Amniotic epithelial cell (primary cell): ENCODE results near the gene ACSM3.
"Not testable (repeated sequence)": the region's sequence is repeated elsewhere in the genome, so short reads cannot be mapped to it uniquely, and the experiment has no call there.

Experiments
- DNase-seq: peaks from one replicate; pipeline ENCODE4 v3.0.0-alpha.2; 2010; ENCODE audit warnings: low read depth

Gene ACSM3, protein sequence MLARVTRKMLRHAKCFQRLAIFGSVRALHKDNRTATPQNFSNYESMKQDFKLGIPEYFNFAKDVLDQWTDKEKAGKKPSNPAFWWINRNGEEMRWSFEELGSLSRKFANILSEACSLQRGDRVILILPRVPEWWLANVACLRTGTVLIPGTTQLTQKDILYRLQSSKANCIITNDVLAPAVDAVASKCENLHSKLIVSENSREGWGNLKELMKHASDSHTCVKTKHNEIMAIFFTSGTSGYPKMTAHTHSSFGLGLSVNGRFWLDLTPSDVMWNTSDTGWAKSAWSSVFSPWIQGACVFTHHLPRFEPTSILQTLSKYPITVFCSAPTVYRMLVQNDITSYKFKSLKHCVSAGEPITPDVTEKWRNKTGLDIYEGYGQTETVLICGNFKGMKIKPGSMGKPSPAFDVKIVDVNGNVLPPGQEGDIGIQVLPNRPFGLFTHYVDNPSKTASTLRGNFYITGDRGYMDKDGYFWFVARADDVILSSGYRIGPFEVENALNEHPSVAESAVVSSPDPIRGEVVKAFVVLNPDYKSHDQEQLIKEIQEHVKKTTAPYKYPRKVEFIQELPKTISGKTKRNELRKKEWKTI

DNA sequence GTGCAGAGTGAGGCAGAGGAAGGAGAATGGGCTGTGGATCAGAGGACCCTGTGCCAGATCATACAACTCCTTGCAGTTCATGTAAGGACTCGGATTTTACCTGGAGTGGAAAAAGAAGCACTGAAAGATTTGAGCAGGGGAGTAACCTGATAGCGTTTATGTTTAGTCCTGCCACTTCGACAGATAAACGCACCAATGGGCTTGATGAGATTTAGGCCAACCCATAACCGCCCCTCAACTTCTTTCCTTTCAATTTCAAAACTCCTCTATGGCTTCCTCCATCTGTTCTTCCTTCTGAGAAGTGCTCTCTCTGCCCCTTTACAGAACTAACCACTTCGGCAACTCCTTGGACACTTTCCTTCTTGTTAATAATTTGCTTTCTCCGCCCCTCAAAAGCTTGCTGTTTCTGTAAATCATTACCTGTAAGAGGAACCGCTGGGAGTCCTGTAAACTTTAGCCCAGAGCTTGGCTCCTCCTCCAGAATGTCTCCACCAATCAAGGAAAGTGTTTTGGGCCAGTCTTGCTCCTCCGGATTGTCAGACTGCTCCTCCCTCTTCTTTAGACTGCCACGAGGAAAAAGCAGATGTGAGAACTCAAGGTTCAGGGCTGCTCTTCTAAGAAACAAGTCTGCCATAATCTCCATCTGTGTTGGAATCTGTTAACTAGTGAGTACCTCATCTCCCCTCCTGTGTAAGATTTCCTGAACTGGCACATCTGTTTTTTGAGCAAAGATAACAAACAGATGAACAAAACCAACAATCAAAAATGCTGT, at the start of gene ACSM3:
Gene ACSM3, plus strand, starts transcription at position 554 of the 772 bp plus-strand sequence. CDS start 6,021 bp downstream, outside the sequence.
- DNase-seq: peak; percentile 76

DNA sequence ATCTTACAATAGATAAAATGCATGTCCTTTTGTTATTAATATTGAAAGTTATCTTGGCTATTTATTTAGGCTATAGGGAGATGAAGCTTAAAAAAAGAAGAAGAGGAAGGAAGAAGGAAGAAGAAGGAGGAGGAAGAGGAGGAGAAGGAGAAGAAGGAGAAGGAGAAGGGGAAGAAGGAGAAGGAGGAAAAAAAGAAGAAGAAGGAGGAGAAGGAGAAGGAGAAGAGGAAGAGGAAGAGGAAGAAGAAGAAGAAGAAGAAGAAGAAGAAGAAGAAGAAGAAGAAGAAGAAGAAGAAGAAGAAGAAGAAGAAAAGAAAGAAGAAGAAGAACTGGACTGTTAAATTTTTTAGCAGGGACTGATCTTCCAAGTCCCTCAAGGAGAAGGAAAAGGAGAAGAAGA, 46.1 kb upstream of the ACSM3 start:
- not testable (repeated sequence) for DNase-seq

DNA sequence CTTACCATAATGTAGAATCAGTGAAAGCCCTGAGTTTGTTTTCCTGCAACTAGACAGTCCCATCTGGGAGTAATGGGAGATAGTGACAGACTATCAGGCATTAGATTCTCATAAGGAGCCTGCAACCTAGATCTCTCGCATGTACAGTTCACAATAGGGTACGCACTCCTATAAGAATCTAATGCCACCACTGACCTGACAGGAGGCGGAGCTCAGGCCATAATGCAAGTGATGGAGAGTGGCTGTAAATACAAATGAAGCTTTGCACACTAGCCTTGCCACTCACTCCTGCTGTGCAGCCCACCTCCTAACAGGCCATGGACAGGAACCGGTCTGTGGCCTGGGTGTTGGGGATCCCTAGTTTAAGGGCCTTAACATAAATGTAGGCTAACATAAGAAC, 43.6 kb upstream of the ACSM3 start:
- DNase-seq: no peak

DNA sequence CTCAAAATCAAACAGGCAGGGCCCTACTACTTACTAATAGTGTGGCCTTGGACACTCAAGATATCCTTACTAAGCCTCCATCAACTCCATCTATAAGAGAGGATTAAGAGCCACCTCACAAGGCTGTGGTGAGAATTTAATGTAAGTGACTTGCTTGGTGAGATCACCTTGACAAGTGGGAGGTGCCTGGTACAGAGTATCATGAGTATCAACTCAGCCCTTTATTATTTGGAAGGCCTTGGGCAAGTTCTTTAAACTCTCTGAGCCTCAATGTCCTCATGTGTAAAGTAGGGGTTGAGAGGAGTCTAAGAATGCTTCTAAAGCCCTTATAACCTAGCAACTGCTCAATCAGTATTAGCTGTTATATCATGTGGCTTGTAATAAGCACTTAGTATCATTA, 37.2 kb upstream of the ACSM3 start:
- no peak for DNase-seq

DNA sequence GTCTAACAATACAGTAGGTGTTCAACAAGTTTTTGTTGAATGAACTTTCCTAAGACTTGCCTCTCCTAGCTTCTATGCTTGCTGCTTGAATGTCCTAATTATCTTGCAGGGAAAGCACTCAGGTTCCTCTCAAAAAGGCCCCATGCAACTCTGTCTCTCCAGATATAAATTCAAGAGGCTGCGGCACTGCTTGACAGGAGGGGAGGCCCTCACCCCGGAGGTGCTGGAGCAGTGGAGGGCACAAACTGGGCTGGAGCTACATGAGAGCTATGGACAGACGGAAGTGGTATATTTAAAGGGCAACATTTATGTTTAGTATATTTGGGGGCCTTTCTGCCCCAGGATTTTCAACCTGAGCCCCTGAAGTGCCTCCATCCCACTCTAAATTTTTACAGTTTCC, 36.6 kb upstream of the ACSM3 start:
- DNase-seq: no peak

DNA sequence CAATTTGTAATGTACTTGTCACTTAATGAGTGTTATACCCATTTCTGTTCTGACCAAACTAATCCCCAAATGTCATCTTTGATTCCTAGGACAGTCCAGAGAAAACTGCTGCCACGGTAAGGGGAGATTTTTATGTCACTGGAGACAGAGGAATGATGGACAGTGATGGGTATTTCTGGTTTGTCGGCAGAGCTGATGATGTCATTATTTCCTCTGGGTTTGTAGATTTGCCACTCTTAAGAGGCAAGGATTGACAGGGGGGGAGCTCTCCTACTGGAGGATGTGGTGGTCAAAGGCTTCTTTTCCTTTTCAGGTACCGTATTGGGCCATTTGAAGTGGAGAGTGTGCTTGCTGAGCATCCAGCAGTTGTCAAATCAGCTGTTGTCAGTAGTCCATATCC, 34.7 kb upstream of the ACSM3 start:
- DNase-seq: no peak

DNA sequence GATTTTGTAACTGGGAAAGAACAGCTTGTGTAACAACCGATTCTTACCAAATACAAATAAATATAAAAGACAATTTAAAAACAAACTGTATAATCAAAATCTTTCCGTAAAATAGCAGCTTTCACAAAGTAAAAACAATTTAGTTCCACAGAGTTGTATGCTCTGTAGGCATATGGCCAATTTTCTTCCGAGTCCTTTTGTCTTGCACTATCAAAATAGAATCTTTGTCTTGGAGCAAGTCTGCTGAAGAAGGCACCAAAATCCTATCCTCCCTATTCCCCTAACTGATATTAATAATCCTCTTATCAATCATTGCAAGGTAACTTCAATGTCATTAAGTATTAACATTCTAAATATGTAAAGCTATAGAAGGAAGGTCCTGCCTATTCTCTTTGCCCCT, 29.8 kb upstream of the ACSM3 start:
- no peak for DNase-seq

DNA sequence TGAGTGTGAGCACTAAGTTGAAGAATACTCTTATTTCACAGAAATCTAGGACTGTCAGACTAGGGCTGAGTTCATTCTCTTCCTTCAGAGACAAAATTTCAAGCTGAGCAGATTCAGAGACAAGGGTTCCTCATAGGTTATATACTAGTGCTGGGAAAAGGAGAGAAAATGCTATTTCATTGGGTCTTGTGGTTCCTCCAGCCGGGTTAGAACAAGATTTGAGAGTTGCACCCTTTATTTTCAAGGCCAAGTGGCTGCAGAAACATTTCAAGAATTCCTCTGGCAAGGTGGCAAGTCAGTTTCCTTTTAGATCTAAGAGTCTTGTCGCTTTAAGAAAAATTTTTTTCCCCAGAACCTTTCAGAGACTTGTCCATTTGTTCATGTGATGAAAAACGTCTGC, 29.0 kb upstream of the ACSM3 start:
- DNase-seq: no peak

DNA sequence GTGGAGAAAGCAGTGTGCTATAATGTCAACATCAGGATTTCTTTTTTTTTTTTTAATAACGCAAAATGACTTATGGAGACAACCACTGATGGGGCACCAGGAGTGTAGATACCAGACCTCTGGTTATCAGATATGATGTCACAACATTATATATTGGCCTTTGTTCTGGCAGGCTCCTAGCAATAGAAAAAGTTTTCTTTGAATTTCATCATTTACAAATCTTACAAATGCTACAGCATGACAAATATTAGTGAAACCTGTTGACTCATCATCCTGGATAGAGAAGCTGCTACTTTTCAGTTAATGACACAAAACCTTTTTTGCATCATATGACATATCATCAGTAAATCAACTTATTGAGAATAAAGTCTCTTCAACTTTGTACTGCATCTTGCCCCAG, 28.3 kb upstream of the ACSM3 start:
- peak; percentile 32 for DNase-seq

DNA sequence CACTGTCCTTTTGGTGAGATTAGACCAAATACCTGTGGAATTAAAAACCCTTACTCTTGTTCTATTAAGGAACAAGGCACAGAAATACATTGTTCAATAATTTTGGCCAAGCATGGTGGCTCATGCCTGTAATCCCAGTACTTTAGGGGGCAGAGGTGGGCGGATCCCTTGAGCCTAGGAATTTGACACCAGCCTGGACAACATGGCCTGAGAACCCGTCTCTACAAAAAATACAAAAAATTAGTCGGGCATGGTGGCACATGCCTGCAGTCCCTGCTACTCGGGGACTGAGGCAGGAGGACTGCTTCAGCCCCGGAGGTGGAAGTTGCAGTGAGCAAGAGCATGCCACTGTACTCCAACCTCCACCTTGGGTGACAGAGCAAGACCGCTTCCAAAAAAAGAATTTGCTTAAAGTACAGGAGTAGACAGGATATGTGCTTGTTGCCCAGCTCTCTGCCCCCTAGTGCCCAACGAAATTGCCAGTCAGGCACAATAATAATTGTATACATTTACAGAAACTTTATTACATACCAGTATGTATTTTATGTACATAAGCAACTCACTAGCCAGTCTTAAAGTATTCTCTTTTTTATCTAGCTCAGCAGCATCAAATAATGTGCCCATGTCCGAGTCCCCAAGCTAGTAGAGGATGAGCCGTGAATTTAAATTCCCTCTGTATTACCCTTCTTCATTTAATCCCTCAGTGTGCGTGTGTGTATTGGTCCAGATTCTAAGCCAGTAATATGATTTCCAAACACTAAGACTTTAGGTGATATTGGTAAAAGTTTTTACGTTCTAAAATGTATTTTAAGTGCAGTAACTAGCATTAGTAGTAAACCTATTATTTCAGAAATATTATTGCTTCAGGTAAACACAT, 23.6 kb upstream of the ACSM3 start:
- peak; percentile 1 for DNase-seq

DNA sequence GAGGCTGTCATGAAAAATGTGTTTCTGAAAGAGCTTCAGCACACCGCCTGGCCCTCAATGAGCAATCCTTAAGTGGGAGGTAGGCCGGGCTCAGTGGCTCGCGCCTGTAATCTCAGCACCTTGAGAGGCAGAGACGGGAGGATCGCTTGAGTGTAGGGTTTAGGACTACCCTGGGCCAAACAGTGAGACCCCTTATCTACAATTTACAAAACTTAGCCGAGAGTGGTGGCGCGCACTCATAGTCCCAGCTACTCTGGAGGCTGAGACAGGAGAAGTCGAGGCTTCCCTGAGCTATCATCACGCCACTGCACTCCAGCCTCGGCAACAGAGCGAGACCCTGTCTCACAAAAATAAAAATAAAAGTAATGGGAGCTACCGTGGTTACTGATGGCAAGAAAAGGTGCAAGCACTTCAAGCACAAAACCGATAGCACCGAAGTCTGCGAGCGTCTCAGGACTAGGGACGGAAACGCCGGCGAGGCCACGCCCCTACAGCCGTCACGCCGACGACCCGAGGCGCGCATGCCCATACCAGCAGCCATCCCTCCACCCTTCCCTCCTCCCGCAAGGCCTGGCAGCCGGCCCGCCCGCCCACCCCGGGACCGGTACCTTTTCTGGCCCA, 22.8 kb upstream of the ACSM3 start:
- DNase-seq: peak; percentile 66

DNA sequence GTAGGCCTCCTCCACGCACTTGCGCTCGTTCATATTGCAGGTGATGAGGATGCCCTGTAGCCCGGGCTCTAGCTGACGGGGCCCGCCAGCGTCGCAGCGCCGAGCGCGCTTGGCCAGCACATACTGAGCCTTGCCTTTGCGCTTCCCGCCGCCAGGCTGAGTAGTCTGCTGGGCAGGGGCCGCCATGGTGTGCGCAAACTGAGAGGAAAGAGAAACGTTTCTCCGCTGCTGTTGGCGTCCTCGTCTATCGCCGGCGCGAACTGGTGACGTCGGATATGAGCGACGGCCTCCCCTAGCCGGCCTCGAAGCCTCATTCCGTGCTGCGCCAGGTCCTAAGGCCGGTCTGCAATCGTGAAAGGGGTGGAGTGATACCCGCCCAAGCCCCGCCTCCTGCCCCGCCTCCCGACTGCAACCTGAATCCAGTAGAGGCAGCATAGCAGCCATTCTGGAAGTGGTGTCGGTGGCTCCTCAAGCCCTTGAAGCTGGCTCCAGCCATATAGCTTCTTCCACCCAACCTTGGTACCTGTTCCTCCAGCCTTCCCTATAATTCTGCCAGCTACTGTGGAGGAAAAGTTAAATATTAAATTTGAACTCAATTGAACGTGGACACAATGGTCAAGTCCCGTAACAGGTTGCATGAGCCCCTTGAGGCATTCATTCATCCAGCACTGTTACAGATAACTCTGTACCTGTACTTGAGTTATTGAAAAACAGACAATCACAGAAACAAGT, 22.1 kb upstream of the ACSM3 start, which contains the start of gene THUMPD1:
Gene THUMPD1, minus strand, starts transcription at position 265 of the 732 bp plus-strand sequence. Its CDS starts 79 bp downstream, at position 186.
- peak; percentile 93 for DNase-seq

DNA sequence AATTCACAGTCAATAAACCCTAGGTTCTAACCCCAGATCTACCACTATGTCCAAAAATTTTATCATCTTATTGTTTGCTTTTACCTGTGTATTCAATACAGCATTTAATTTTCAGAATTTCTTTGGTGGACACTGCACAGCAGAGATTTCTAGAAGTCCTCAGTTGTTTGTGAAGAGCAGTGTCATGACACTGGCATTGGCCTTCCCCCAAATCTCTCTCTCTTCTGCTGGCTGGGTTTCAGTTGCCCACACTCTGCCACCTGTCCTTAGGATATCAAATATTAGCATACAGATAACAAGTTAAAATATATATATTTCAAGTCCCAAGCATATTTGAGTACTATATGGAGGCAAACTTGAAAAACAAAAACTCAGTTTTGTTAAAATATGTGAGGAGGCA, 20.2 kb upstream of the ACSM3 start:
- no peak for DNase-seq

DNA sequence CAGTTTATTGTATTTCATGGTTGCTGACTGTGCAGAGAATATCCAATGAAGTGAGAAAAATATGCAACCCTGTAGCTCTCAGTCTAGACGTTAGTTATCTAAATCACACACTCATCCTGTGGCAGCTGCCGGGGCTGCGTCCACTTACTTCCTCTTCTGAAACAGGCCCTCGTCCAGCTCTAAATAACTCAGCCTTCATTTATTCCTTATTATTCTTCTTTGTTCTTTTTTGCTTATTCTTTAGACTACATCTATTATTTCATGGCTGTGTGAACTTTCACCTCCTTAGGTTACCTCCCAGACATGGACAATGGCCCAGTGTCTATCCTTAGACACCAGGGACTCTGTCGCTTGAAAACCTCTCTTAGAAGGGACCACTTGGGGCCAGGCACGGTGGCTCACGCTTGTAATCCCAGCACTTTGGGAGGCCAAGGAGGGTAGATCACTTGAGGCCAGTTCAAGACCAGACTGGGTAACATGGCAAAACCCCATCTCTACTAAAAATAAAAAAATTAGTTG, 18.8 kb upstream of the ACSM3 start:
- no peak for DNase-seq

DNA sequence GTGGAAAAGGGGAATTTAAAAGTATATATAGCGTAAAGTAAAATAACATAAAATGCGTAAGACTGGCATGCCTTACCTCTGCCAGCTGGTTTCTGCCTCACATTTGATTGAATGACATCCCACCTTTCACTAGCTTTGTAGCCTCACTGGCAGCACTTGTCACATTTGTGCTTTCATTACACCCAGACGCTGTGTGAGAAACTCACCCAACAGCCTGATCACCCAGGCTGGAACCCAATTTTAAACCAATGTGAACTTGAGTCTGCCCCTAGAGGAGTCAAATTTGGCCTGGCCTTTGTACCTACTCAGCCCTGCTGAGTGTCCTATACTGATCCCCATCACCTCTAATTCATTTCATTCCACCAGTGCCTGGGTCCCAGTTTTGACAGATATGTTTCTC, 17.4 kb upstream of the ACSM3 start:
- DNase-seq: no peak

DNA sequence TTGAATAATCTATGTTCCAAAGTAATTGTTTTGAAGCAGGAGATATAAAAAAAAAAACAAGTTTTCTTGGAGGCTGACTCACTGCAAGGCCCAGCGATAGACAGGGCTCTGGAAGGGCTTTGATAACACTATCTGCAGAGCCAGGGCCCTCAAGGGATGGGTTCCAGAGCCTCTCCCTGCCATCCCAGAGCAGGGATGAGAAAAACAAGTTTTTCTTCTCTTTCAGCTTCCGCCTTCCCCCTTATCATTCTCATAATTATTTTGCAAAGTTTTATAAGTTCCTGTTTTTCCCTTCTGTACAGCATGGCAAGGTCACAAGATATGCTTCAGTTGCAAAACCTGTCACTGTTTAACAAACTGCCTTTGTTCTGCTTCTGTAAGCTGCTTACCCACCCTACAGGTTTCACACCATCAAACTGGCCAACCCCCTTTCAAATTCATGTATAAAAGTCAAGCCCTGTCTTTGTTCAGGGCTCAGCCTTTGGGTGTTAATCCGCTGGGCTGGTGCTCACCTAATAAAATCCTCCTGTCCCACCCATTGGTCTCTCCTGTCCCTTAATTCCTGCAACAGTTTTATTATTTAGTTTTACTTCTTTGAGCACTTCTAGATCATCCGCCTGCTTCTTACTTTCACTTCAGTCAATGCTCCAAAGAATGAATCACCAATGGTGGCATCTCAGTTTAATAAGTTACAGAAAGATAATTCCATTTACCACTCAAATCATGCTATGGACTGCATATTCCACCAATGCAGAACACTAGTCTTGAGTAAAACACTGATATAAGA, 16.6 kb upstream of the ACSM3 start:
- DNase-seq: peak; percentile 7

DNA sequence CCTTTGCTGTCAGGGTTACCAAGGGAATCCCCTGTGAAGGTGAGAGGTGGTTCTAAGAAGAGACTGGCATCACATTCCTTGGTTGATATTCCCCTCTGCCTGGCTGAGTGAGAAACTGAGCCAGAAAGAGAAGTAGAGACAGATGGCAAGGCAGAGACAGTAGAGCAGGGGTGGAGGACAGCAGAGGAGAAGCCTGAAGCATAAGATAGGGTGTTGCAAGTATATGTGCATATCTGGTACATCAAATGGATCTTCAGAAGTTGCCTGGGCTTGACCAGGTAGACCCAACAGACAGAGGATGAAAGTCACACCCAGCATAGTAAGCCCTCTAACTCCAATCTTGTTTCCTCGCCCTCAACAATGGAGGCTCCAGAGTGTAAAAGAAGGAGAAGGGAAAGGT, 14.3 kb upstream of the ACSM3 start:
- no peak for DNase-seq

DNA sequence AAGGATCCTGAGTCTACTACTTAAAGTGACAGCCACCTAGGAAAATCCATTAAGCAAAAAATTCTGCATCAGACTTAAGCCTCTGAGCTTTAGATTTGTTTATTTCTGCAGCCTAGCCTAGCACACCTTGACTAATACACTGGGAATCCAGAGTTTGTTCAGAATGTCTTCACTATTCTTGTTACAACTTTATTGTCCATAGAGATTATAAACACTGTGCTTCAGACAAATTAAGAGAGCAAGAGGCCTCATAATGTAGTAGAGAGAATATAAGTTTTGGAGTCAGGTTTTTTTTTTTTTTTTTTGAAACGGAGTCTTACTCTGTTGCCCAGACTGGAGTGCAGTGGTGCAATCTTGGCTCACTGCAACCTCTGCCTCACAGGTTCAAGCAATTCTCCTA, 13.3 kb upstream of the ACSM3 start:
- DNase-seq: peak; percentile 3

DNA sequence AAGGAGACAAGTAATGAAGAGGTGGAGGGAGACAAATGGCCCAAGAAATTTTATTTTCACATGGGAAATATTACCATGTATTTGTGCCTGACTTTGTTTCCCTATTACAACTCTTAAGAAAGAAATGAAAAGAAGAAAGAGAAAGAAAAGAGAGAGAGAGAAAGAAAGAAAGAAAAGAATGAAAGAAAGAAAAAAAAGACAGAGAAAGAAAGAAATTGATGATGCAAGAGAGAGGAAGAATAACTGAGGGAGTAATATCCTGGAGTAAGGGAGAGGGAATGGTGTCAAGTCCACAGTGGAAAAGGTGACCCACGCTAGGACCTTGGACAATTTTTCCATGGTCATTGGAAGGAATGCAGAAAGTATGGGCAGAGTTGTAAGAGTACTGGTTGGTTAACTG, 10.1 kb upstream of the ACSM3 start:
- DNase-seq: no peak

DNA sequence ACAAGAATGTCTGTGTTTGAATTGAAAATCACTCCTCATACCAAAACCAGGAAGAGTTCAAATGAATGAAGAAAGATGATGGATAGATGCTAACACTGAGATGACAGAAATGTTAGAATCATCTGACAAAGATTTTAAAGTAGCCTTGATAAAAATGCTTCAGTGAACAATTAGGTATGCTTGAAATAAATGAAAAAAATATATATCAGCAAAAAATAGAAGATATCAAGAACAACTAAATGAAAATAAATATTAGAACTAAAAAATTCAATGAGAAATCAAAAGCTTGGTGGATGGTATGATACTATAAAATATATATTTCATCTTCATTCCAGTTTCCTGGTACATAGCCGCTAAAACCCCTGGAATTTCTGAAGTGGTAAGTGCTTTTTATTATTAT, 8.6 kb upstream of the ACSM3 start:
- no peak for DNase-seq
